Tibial artery (tissue), 4 donors: Measurements from ENCODE around the gene NAT14.

Experiments
- DNase-seq, 2 donors: peaks; one replicate each; pipeline ENCODE4 v3.0.0-alpha.2; 2019
- H3K27ac ChIP-seq, 2 donors: fragments of 200-600 bp; sonication (generic) in 1 of 2; 1 replicate in 1 of 2; 2 replicates in 1 of 2; pipeline ENCODE4 v1.5.1; 2018 to 2019; ENCODE audit warnings: mild to moderate bottlenecking in 1 of 2
- H3K27me3 ChIP-seq, 2 donors: fragments of 200-600 bp; sonication (generic) in 1 of 2; one replicate each; pipeline versions ENCODE4 v1.5.1 to v1.6.0; 2016 to 2019
- H3K36me3 ChIP-seq, 3 donors: fragments of 200-600 bp; sonication (generic) in 2 of 3; one replicate each; pipeline ENCODE4 v1.5.1; 2016 to 2019; ENCODE audit warnings: mild to moderate bottlenecking in 2 of 3
- H3K4me1 ChIP-seq, 4 donors: fragments of 200-600 bp; sonication (generic) in 2 of 4; 1 replicate in 3 of 4; 2 replicates in 1 of 4; pipeline ENCODE4 v1.5.1; 2016 to 2019
- H3K4me3 ChIP-seq, 2 donors: fragments of 200-600 bp; sonication (generic) in 1 of 2; 1 replicate in 1 of 2; 2 replicates in 1 of 2; pipeline ENCODE4 v1.5.1; 2018 to 2019; ENCODE audit warnings: mild to moderate bottlenecking in 2 of 2
- H3K9me3 ChIP-seq, 3 donors: fragments of 200-600 bp; sonication (generic) in 1 of 3; one replicate each; pipeline ENCODE4 v1.5.1; 2016 to 2019
- CTCF ChIP-seq, 2 experiments: fragments of 200-600 bp in 1 of 2; fragments of 450-650 bp in 1 of 2; IDR thresholded peaks; one replicate each; pipeline ENCODE4 v1.5.1; 2017 to 2019; ENCODE audit warnings: antibody characterized with exemption in 2 of 2, mild to moderate bottlenecking in 1 of 2, moderate library complexity in 1 of 2
- intact Hi-C: fragments of 100-400 bp; cut with DNase I; formaldehyde crosslinking; loops from one replicate; pipeline ENCODE4 v1.15.0; 2023; ENCODE audit warnings: low total_unique reads

Gene NAT14

GRCh38 chr19:55536366-55536765 lies 51.4 kb downstream of the NAT14 start:
- no peaks in the 10 kb centered on the region for H3K36me3 ChIP-seq
- no peaks in the 10 kb centered on the region for H3K9me3 ChIP-seq
- no peak overlapping the region for H3K27ac ChIP-seq
- no peak overlapping the region for H3K4me3 ChIP-seq
- no peak for DNase-seq
- intact Hi-C loops = no loop called here
- no peak for TF ChIP-seq CTCF (IDR thresholded peaks at IDR 0.05)
- H3K4me1 ChIP-seq = no peaks in the 10 kb centered on the region
- H3K27me3 ChIP-seq = peaks cover 0 to 39% of the 10 kb centered on the region in 2 donors
